K562 (cell line): Measurements from ENCODE around the gene ATOSA. TPM values are rescaled to one million over a fixed set of nuclear protein-coding genes. Genes with fewer than 3 reads are reported as not detected.

Experiments used
- ATAC-seq: fragments of 200-7000 bp; cut with Tn5 transposase; 3 replicates; pipeline ENCODE4 v1.9.1; 2020; ENCODE audit warnings: moderate library complexity
- BruUV-seq: library from RNA; stranded (reverse); fragments of 400-500 nt; replicated peaks from 2 replicates; lab custom pipeline; 2021; lab: Mats Ljungman, UMichigan
- CTCF ChIA-PET: fragments of 300-600 bp; formaldehyde crosslinking; extraction: SDS; loops from one replicate; lab custom pipeline; 2021; ENCODE audit warnings: low intra/inter-chr PET ratio; lab: Yijun Ruan, JAX
- POLR2A ChIA-PET: fragments of 300-600, 350-650 bp; sonication (Branson Sonifier 250); formaldehyde crosslinking; extraction: SDS; loops from one replicate; lab custom pipeline; 2021; ENCODE audit warnings: antibody characterized with exemption, inconsistent platforms; lab: Yijun Ruan, JAX
- DNase-seq, 4 experiments: peaks; one replicate each; pipeline versions ENCODE4 v3.0.0 to v3.0.0-alpha.2; 2011 to 2018; ENCODE audit warnings: low spot score in 3 of 4, mixed read lengths in 3 of 4; ENCODE audit errors: extremely low read depth in 1 of 4
- FAIRE-seq: peaks from 2 replicates; lab custom pipeline; 2011; peaks lifted over from hg19 to GRCh38; lab: Jason Lieb, UNC
- H2AFZ ChIP-seq: 2 replicates; pipeline ENCODE4 v1.6.0; 2011; ENCODE audit warnings: low read depth, low read length, control low read depth, inconsistent platforms
- H3K27ac ChIP-seq: fragments of 200-600 bp; 3 replicates; pipeline ENCODE4 v1.8.0; 2011; ENCODE audit warnings: low read depth, mild to moderate bottlenecking, control low read depth, inconsistent platforms, low read length, moderate library complexity, mixed read lengths; ENCODE audit errors: extremely low read depth
- H3K27me3 ChIP-seq, 2 experiments: fragments of 300-600 bp in 1 of 2; 2 replicates in 1 of 2; 3 replicates in 1 of 2; pipeline versions ENCODE4 v1.6.0 to v1.8.0; 2011; ENCODE audit warnings: inconsistent platforms in 2 of 2, low read length in 2 of 2, mild to moderate bottlenecking in 1 of 2, mixed read lengths in 1 of 2, moderate library complexity in 1 of 2; ENCODE audit not compliant: control insufficient read depth in 2 of 2, insufficient read depth in 2 of 2
- H3K36me3 ChIP-seq: fragments of 300-600 bp; 3 replicates; pipeline ENCODE4 v1.8.0; 2011; ENCODE audit warnings: mild to moderate bottlenecking, low read length, inconsistent platforms; ENCODE audit not compliant: control insufficient read depth, insufficient read depth
- H3K4me1 ChIP-seq, 2 experiments: fragments of 200-600 bp in 1 of 2; replicated peaks in 1 of 2; 2 replicates in 1 of 2; 3 replicates in 1 of 2; pipeline versions ENCODE4 v1.5.1 to v1.8.0; 2011; ENCODE audit warnings: inconsistent platforms in 2 of 2, low read length in 2 of 2, mild to moderate bottlenecking in 1 of 2, mixed read lengths in 1 of 2, moderate library complexity in 1 of 2; ENCODE audit not compliant: control insufficient read depth in 2 of 2, insufficient read depth in 2 of 2
- H3K4me2 ChIP-seq: 2 replicates; pipeline ENCODE4 v1.6.1; 2011; ENCODE audit warnings: low read length, control low read depth, inconsistent platforms, mixed read lengths; ENCODE audit not compliant: insufficient read depth
- H3K4me3 ChIP-seq: fragments of 200-600 bp; sonication (generic), shearing (Covaris generic); 2 replicates; pipeline ENCODE4 v1.5.1; 2016; ENCODE audit warnings: control low read depth, inconsistent platforms
- H3K79me2 ChIP-seq: fragments of 200-600 bp; 3 replicates; pipeline ENCODE4 v1.8.0; 2011; ENCODE audit warnings: low read length, inconsistent platforms; ENCODE audit not compliant: control insufficient read depth, insufficient read depth
- H3K9ac ChIP-seq, 2 experiments: 2 replicates each; pipeline versions ENCODE4 v1.6.0 to v1.6.1; 2011; ENCODE audit warnings: low read depth in 2 of 2, low read length in 2 of 2, control low read depth in 1 of 2, inconsistent platforms in 1 of 2, mild to moderate bottlenecking in 1 of 2, mixed read lengths in 1 of 2; ENCODE audit not compliant: insufficient read depth in 1 of 2
- H3K9me1 ChIP-seq: one replicate; pipeline ENCODE4 v1.6.0; 2011; ENCODE audit warnings: inconsistent platforms, mild to moderate bottlenecking, low read length, moderate library complexity; ENCODE audit not compliant: control insufficient read depth, insufficient read depth
- H3K9me3 ChIP-seq: replicated peaks from 2 replicates; pipeline ENCODE4 v1.5.1; 2011; ENCODE audit warnings: low read depth, low read length, inconsistent platforms; ENCODE audit not compliant: control insufficient read depth, insufficient read depth
- H4K20me1 ChIP-seq: replicated peaks from 2 replicates; pipeline ENCODE4 v1.6.1; 2011; ENCODE audit warnings: low read length, inconsistent platforms, mixed read lengths; ENCODE audit not compliant: control insufficient read depth, insufficient read depth
- ARID2 ChIP-seq: fragments of 450-650 bp; IDR thresholded peaks from 2 replicates; pipeline ENCODE4 v1.6.1; 2017; ENCODE audit warnings: antibody characterized with exemption, mild to moderate bottlenecking
- CREB1 ChIP-seq, 2 experiments: sonication (generic) in 1 of 2; formaldehyde crosslinking in 1 of 2; IDR thresholded peaks; 2 replicates each; pipeline versions ENCODE4 v1.6.1 to v1.8.0; 2012 to 2022; ENCODE audit warnings: inconsistent platforms in 1 of 2, mild to moderate bottlenecking in 1 of 2, missing genetic modification reagents in 1 of 2, moderate library complexity in 1 of 2
- CTCFL ChIP-seq: IDR thresholded peaks from 2 replicates; pipeline ENCODE4 v1.6.1; 2011; ENCODE audit warnings: borderline replicate concordance, low read depth, mild to moderate bottlenecking, moderate library complexity, low read length; ENCODE audit not compliant: insufficient read depth, poor library complexity, severe bottlenecking
- HMBOX1 ChIP-seq: sonication (generic); IDR thresholded peaks from 2 replicates; pipeline ENCODE4 v1.6.1; 2016
- L3MBTL2 ChIP-seq: fragments of 450-650 bp; IDR thresholded peaks from 2 replicates; pipeline ENCODE4 v1.6.1; 2016; ENCODE audit warnings: mild to moderate bottlenecking, moderate library complexity
- MTA3 ChIP-seq: fragments of 450-650 bp; formaldehyde crosslinking; IDR thresholded peaks from 2 replicates; pipeline ENCODE4 v1.6.1; 2017; ENCODE audit warnings: mild to moderate bottlenecking, borderline replicate concordance
- MYC ChIP-seq, 2 experiments: fragments of 250-450 bp in 1 of 2; sonication (Bioruptor Pico) in 1 of 2; IDR thresholded peaks; 2 replicates each; pipeline versions ENCODE4 v1.5.1 to v1.6.1; 2012 to 2021; ENCODE audit warnings: low read depth in 2 of 2, borderline replicate concordance in 1 of 2, improper control_type of control experiment in 1 of 2, low read length in 1 of 2, mild to moderate bottlenecking in 1 of 2, moderate library complexity in 1 of 2
- RBM39 ChIP-seq: fragments of 200-400 bp; formaldehyde crosslinking; optimal IDR thresholded peaks from 2 replicates; pipeline ENCODE3; 2018; ENCODE audit warnings: low read depth, low read length
- ZNF217 ChIP-seq: sonication (generic); formaldehyde crosslinking; IDR thresholded peaks from 2 replicates; pipeline ENCODE4 v1.8.0; 2022; ENCODE audit warnings: mild to moderate bottlenecking, missing genetic modification reagents
- ZNF347 ChIP-seq: fragments of 450-650 bp; formaldehyde crosslinking; IDR thresholded peaks from 2 replicates; pipeline ENCODE4 v1.4.0; 2020; ENCODE audit warnings: low read depth, mild to moderate bottlenecking, moderate library complexity
- ZNF354B ChIP-seq: fragments of 250-450 bp; sonication (Bioruptor Pico); IDR thresholded peaks from 2 replicates; pipeline ENCODE4 v1.4.0; 2020
- ZNF586 ChIP-seq: fragments of 450-650 bp; formaldehyde crosslinking; conservative IDR thresholded peaks from 2 replicates; pipeline ENCODE4 v1.4.0; 2020; ENCODE audit warnings: mild to moderate bottlenecking, moderate library complexity
- WGBS: fragments of 100-300 bp; shearing (Covaris generic); methylation state at CpG from one replicate; pipeline ENCODE4 v1.1.6; 2016; ENCODE audit warnings: low coverage, mixed read lengths; ENCODE audit not compliant: insufficient coverage; ENCODE audit errors: missing lambda C conversion rate; 5-methylcytosine and 5-hydroxymethylcytosine counted together
- in situ Hi-C: fragments of 300-500 bp; cut with MboI; formaldehyde crosslinking; loops from 4 replicates; pipeline ENCODE4 v1.15.0; 2018; ENCODE audit warnings: inconsistent platforms, mixed read lengths
- intact Hi-C: fragments of 100-400 bp; cut with micrococcal nuclease; formaldehyde crosslinking; loops from 2 replicates; pipeline ENCODE4 v1.14.2; 2022
- polyA plus RNA-seq, 8 experiments: library from polyadenylated mRNA; depleted of rRNA in 4 of 8; stranded (reverse) in 5 of 8; unstranded in 3 of 8; fragments of >200 nt; fragmentation: Nextera tagmentation in 2 of 8; fragmentation: Illumina TruSeq in 1 of 8; extraction: Ambion mirVana in 2 of 8; extraction: Trizol in 1 of 8; gene quantifications; 2 replicates each; pipeline versions ENCODE4 v1.2.1 to v1.2.3, GENCODE V29; 2011 to 2014; ENCODE audit warnings: inconsistent platforms in 1 of 8, missing spikeins in 1 of 8
- total RNA-seq, 7 experiments: library from RNA; depleted of rRNA in 6 of 7; stranded (reverse); fragments of >200 nt in 6 of 7; fragmentation: Illumina TruSeq in 2 of 7; extraction: Trizol in 2 of 7; gene quantifications; 2 replicates each; pipeline versions ENCODE4 v1.2.1 to v1.2.3, GENCODE V29; 2011 to 2021; ENCODE audit warnings: low replicate concordance in 1 of 7

The ATOSA gene
- total and polyA plus RNA-seq, 9 of the 15 experiments (the other 6 are each of a cell fraction or from before 2014, with no cell fraction given): 2.0 to 6.1 (median 3.9) TPM

DNA sequence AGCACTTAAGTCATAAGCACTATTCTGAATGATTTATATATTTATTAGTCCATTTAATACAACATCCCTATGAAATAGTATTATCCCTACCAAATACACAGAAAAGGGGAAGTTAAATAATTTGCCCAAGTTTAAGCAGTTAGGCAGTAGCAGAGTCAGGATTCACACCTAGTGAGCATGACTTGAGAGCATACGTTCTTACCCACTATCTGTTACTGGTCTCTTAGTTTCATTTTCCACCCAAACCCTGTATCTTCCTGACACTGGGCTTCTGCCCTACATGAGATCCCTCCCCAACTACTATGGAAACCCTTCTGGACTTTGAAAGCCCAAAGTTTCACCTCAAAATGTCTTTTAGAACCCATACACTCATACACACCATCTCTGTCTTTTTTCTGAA is 4.4 kb upstream of the ATOSA start:
- H3K27ac ChIP-seq: no peak overlapping the region
- WGBS: 0% methylated on average over 1 of the region's 1 CpG
- intact Hi-C loops: no loop called here
- FAIRE-seq: peak; percentile 79
- TF ChIP-seq HMBOX1 (peak; percentile 57), MTA3 (no peak), L3MBTL2 (peak; percentile 53; the same call in 1 of the 2 replicates), ZNF354B (no peak)
- TF ChIP-seq, all 486 proteins: peak for 2
- H3K4me1 ChIP-seq: peaks cover 9 to 10% of the 10 kb centered on the region in 2 experiments; a peak in 4 of 5 replicates
- H3K79me2 ChIP-seq: no peaks in the 10 kb centered on the region
- ChIA-PET POLR2A (interaction anchor here (1.3 to 1.7 kb wide), 2 partner anchors 10 to 11 kb away, joined by 3 to 4 read pairs; no protein-coding TSS in a partner anchor), CTCF (no interaction called here)
- ATAC-seq (no peak), DNase-seq (peak in 2 of 4 experiments; percentile 18)
- no TSS peak for BruUV-seq
- H3K4me2 ChIP-seq: 0 out of 2 replicates have a peak overlapping the region, but pooled peaks have one; percentile 7
- no peak overlapping the region for H3K4me3 ChIP-seq
- H3K36me3 ChIP-seq: no peaks in the 10 kb centered on the region
- no peaks in the 10 kb centered on the region for H3K9me1 ChIP-seq
- in situ Hi-C loops: no loop called here
- no peaks in the 10 kb centered on the region for H3K9me3 ChIP-seq
- 0 out of 2 replicates have a peak overlapping the region, but pooled peaks have one; percentile 5 for H2AFZ ChIP-seq
- H4K20me1 ChIP-seq: no peaks in the 10 kb centered on the region
- no peak overlapping the region for H3K9ac ChIP-seq
- H3K27me3 ChIP-seq: no peaks in the 10 kb centered on the region; a peak in 2 of 5 replicates

DNA sequence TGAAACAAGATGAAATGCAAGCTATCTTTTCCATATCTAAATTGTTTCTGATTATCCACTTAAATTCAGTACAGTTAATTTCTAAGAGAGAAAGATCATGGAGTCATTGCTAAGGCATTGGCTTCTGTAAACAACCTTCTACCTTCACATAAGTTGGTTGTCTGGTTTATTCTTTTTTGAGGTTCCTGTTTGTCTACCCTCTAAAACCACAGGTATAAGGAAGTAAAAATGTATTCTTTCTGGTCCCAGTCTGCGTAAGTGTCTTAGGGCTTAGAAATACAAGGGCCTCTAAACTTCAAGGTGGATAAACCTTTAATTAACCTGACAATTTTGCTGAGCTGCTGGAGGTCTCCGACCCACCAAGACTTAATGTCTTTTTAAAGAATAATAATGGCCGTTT is 3.6 kb upstream of the ATOSA start:
- intact Hi-C loops: no loop called here
- in situ Hi-C loops: no loop called here
- Histone ChIP-seq H3K79me2 (no peaks in the 10 kb centered on the region), H3K27ac (no peak overlapping the region), H3K4me3 (no peak overlapping the region), H4K20me1 (no peaks in the 10 kb centered on the region), H2AFZ (no peak overlapping the region), H3K27me3 (no peaks in the 10 kb centered on the region; a peak in 2 of 5 replicates), H3K4me1 (peaks cover 10 to 14% of the 10 kb centered on the region in 2 experiments; a peak in 4 of 5 replicates), H3K4me2 (no peak overlapping the region), H3K9ac (no peak overlapping the region), H3K9me3 (no peaks in the 10 kb centered on the region), H3K36me3 (no peaks in the 10 kb centered on the region), H3K9me1 (no peaks in the 10 kb centered on the region)
- WGBS: 23% methylated on average over 3 of the region's 3 CpGs
- ATAC-seq (no peak), FAIRE-seq (no peak), DNase-seq (no peak)
- no TSS peak for BruUV-seq
- CTCF ChIA-PET: no interaction called here
- POLR2A ChIA-PET: interaction anchor here (1.3 to 1.7 kb wide), 2 partner anchors 10 to 11 kb away, joined by 3 to 4 read pairs; no protein-coding TSS in a partner anchor
- no peak for TF ChIP-seq CTCFL
- TF ChIP-seq CREB1 (IDR thresholded peaks at IDR 0.05): no peak
- TF ChIP-seq CREB1 (CRISPR knock-in tag; IDR thresholded peaks at IDR 0.05): no peak
- no peak for TF ChIP-seq RBM39
- no peak for TF ChIP-seq ZNF217 (CRISPR knock-in tag)
- no peak for TF ChIP-seq ZNF586 (CRISPR knock-in tag)
- TF ChIP-seq MYC (IDR thresholded peaks at IDR 0.05; ENCODE audit: low read depth, low read length): no peak
- TF ChIP-seq MYC (CRISPR knock-in tag; IDR thresholded peaks at IDR 0.05; ENCODE audit: borderline replicate concordance, low read depth): no peak
- TF ChIP-seq ZNF347 (CRISPR knock-in tag): no peak
- TF ChIP-seq ARID2: no peak
